HG03097 (cell line): ENCODE data around the gene URB2.

ENCODE experiments used
- ATAC-seq: cut with Tn5 transposase; IDR thresholded peaks from one replicate; pipeline ENCODE4 v1.9.1; 2021; ENCODE audit not compliant: unreplicated experiment, low FRiP score

The URB2 gene

DNA sequence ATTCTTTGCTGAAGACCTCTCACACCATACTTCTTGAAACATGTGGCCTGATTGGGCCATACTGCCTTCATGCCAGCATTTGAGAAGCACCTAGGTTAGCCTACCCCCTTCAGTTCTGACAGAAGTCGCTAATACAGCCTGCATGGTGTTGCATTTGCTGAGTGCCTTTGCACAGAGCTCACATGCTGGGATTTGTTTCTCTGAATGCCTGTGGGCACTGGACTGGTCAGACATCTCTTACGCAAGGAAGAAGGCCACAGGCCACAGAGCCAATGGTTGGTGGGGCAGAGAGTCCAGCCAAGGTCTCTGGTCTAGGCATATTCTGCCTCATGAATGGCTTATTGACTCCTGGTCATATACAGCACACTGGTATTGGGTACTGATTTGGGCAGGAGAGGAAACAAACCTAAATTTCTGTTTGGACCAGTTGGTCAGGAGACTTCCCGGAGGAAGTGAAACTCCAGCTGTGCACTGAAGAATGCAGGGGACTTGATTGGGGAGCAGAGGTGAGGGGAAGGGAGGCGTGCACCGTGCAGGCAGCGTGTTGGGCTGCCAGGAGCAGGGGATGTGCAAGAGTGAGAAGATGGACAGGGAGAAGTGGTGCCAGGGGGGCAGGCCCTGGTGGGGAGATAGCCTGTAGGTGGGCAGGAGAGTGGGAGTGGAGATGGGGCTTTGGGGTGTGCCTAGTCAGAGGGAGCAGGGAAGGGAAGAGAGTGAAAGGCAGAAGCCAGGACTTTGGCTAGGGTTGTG, 18.1 kb downstream of the URB2 start:
- ATAC-seq = no peak

DNA sequence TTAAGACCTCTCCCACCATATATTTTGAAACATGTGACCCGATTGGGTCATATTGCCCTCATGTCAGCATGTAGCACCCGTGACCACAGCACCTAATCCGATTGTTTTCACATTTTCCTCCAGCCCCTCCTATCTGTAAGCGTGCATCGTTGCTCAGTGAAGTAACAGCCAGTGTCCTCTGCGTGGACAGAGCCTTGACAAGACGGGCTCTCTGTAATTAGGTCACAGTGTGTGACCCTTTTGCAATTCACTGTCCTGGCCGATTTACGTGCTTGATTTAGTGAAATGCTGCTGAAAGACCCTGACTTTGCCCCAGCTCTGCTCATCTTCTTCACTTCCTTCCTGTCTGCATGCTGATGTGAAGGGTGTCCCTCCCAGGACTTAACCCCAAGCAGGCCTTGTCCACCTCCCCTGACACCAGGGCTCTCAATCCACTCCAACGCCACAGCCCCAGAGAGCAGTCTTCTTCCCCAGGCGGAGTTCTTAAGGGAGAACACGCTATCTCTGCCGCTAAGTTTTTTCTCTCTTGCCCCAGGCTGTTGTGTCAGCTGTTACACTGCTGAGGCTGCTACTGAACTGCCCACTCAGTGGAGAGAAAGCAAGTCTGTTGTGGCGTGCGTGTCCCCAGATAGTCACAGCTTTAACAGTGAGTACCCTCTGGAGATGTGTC, 19.4 kb downstream of the URB2 start:
- ATAC-seq = no peak

DNA sequence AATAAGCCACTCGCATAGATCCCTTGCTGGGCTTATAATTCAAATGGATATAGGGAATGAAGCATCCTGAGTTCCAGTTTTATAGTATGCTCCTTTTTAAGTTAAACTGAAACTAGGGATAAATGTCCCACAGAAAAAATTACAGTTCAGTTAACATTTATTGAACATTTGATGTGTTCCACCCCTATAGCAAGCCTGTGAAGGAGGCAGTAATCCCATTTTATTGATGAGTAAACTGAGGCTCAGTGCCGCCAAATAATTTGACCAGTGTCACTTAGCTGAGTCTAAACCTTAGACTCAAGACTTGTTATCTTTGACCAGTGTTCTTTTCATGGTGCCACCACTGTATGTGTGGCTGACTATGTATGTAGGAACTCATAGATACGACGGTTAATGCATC, 22.4 kb downstream of the URB2 start:
- ATAC-seq = no peak

DNA sequence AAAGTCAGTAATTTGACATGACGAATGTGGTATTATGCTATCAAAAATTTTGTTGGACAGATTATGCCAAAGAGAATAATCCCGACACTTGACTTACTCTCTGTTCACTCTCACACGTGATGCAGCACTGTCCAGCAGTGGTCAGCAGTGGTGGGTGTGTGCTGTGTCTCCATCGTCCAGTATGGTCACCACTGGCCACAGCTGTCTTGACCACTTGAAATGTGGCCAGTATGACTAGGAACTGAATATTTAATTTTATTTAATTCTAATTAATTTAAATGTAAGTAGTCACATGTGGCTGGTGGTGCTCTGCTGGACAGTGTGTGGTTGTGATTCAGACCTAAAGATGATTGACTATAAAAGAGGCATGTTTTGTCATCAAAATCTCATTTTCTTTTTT, 24.0 kb downstream of the URB2 start:
- no peak for ATAC-seq

DNA sequence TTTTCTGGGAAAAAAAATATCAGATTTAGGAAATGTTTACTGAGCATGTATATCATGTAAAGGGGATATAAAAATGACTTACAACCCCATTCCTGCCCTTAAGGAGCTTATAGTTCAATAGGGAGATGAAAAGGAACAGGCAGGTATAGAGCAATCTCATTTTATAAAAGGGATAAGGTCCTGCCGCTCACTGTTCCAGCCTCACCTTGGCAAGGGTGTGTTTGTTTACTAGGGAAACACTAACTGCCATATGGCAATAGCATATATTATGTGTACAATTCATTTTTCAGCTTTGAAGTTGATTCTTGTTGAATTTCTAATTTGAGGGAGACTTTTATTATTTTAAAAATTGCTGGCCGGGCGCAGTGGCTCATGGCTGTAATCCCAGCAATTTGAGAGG, 25.5 kb downstream of the URB2 start:
- ATAC-seq = no peak

DNA sequence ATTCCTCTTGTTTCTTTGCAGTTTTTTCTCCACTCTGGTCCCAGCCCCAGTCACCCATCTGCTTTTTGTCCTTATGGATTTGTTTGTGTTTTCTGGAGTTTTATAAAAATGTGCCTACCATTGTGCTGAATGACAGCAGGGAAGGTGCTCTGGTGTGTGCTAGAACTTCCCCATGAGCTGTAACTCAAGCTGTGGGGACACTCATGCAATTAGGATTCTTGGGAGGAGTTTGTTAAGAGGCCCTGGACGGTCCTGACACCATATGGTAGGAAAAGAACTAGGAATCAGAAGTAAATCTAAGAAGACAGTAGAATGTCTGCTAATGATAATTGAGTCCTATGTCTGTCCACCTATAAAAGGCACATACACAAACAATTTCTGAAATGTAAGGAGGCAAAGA, 27.4 kb downstream of the URB2 start:
- no peak for ATAC-seq

DNA sequence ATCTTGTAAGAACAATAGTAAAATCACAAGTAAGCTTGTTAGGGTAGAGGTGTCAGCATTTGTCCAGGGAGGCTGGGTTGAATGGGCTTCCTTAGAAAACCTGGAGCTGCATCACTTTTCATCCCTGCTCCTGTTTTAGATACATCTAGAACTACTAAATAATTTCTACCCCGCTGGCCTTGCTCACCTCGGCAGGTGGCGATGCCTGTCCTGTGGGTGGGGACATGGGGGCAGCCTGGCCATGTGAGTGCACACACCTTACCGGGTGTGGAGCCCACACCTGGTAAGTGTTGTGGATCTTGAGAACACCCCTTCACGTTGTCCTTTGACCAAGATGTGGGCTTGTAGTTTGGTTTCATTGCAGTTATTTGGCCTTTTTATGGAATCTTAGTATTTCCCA, 29.7 kb downstream of the URB2 start:
- no peak for ATAC-seq

DNA sequence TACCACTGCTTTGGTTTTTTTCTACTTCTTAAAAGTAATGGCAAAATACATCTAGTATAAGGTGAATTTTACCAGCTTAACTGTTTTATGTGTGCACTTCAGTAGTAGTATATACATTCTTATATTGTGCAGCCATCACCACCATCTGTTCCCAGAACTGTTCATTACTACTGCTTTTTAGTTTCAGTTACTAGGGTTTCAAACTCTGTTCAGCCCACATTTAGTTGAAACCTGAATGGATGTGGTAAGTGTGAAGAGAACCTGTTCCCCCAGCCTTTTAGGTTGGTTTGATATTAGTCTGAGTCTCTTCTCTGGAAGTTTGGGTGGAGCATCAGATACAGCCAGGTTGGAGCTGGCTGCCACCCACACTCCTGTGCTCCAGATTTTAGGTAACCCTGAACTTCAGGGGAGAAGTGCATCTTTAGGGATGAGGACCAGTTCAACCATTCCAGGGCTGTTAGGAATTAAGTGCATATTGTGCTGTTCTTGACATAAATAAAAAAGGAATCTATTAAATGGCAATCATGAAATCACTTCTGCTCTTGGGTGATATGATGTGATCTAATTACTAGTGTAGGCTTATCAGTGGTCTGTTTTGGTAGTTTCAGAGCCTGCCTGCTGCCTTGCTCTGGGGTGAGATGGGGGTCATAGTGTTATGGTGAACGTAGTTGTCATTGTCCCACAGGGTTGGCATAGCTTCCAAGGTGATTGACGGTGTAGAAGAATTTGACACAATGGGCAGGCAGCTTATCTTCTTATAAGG, 32.1 kb downstream of the URB2 start:
- no peak for ATAC-seq

DNA sequence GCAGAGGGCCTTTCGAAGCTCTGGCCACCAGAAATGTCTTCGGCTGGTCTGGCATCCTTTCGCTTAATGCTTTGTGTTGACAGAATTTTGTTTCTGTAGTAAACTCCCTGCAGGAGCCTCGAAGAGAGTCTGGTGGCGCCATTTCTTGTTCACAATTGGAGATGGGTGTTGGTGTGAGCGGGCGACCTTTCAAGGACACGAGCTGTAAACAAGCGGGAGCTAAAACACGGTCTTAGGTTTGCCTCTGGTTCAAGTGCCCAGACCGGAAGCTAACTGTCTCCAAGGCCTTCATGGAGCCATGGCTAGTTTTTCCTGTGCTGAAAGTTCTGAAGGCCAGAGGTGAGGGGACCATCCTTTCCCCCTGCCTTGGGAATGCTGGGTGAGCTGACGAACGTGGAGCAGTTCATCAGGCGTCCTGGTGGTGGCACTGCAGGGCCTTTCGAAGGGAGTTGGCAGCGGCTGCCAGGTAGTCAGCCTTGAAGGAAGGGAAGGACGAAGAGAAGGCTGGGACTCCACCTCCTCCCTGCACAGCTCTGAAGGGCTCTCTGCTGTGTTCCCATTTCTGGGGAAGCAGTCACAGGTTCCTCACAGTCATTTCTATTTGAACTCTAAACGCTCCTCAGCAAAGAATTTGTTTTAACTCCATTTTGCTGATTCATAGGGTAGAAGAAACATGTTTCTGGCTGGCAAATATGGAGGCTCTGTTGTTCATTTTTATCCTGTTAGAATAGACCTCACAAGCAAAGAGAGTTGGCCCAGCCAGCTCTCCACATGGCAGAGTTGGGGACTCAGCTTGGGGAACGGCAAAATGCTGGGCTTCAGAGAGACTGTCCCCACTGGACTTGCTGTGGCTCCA, 35.2 kb downstream of the URB2 start:
- ATAC-seq = peak; percentile 76

DNA sequence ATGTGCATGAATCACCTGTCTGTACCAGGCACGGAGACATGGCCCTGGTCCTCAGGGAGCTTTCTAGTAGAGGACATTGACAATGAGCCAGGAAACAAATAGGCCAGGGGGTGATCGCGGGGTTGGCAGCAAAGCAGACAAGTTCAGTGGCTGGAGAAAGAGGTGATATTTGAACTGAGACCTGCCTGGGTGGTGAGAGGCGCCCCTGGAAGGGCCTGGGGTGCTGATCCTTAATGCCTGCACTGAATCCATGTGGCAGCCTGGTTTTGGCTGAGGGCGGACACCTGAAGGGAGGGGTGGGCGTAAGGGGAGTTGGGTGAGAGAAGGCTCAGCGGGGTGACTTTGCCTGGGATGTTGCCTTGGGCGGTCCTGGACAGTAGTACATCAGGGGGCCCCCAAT, 35.9 kb downstream of the URB2 start:
- no peak for ATAC-seq

DNA sequence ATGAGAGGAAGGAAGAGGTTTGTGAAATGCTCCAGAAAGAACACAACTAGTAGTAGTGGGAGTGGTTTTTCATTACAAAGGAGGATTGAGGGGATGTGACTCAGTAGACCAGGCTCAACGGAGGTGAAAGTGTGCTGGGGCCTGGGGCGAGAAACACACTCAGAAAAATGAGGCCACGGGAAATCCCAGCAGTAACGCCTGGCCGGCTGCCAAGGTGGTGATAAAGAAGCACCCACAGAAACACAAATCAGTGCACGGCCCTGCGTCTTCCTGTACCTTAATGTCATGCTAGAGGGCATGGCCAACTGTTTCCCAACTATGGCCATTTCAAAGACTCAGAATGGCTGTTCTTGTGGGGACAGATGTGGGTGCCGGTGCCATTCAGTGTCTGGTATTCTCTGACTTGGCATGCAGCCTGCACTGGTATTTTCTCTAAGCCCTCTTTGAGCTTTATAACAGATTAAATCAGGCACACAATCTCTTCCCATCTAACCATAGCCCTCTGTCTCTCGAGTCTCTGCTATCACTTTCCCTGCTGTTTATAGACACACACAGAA, 38.2 kb downstream of the URB2 start:
- ATAC-seq = no peak

DNA sequence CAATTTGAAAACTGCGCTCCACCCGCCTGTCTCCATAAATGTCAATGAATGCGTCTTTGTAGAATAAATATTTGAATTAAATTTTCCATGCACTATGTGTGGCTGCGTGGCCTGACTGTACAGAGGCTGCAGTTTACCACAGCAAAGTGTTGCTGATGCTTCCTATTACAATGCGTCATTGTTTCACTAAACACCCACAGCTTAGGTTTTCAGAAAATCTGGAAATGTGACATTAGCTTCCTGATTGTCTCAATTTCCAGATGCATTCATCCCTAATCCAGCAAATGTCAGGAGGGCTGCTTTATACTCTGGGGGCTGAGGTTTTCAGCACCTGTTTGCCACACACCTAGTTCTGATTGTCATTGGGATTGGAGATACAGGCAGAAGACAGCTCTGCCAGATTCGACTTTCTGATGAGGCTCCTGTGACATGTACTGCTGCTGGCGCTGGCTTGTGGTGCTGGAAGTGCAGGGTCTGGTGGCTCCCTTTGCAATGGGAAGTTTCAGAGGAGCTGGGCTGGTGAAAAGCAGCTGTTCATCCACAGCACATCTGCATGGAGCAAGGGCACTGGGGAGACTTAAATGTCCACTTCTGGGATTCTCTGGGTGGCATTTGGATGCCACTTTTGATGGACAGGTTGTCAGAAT, 40.0 kb downstream of the URB2 start:
- ATAC-seq = no peak

DNA sequence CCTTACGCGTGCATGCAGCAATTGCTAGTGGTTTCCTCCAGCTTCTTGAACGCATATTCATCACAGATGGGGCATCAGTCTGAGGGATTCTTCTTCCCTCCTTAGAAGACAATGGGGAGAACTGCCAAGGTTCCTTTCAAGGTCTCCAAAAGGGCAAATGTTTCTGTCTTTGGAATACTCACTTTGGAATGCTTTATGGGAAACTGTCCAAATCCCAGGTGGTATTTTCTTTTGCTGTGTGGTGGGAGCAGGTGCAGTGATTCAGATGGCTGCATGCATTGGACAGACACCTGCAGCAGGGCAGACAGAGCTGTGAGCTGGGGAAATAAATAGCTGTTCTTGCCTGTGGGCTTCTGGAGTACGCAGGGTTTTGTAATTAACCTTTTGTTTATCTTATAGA, 40.5 kb downstream of the URB2 start:
- ATAC-seq = no peak

DNA sequence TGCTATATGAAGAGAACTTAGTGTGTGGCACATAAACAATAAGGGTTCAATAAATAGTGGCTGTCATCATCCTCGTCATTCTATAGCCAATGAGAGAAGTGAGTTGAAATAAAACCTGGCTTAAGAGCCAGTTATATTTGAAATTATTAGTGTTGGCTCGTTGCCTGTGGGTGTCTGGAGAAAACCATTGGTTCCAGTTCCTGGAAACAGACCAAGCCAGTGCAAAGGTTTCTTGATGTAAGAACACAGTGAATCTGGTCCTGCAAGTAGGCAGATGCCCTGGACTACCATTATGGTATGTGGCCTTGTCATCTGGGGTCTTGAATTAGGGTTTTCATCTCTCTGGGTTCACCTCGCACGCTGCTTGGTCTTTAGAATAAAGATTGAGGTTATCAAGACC, 43.3 kb downstream of the URB2 start:
- no peak for ATAC-seq

DNA sequence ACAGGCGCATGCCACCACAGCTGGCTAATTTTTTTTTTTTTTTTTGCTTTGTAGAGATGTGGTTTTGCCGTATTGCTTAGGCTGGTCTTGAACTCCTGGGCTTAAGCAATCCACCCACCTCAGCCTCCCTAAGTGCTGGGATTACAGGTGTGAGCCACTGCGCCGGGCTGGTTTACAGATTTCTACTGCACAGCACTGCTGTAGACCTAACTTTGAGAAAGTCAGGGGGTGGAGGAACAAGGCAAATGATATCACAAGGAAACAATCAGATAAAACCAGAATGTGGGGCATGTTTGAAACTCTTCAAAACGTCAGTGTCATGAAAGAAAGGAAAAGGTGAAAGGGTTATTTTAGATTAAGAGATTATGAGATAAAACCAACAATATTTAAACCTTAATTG, 45.3 kb downstream of the URB2 start:
- ATAC-seq = no peak

DNA sequence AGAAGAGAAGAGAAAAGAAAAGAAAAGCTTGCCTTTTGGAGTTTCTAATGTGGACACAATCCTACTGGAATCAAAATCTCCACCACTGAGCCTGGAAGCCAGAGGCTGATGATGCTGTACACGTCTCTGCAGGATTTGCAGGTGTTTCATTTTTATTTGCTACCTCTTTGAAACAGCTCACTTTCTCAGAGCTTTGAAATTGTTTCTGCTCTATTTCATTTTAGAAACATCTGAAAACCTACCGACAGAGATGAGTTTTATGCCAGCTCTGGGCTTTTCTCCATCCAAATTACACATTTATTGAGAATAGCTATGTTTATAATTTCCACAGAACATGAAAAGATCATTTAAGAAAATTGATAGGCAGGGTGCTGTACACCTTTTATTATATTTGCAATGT, 46.2 kb downstream of the URB2 start:
- ATAC-seq = no peak

DNA sequence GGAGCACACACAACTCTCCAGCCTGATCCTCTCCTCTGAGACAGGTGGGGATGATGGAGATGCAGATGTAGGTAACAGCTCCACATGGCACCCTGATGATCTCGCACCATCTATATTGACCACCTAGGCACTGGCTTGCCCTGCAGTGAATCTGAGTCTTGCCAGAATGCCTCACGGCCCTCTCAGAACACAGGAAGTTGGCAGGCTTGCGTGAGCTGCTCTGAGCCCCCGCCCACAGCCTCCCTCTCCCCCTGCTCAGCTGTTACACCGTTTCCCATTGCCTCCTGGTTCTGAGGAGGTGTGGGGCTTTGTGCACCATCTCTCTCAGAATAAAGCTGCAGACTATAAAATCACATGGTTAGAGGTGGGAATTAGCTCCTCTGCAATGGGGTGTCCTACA, 48.0 kb downstream of the URB2 start:
- no peak for ATAC-seq

DNA sequence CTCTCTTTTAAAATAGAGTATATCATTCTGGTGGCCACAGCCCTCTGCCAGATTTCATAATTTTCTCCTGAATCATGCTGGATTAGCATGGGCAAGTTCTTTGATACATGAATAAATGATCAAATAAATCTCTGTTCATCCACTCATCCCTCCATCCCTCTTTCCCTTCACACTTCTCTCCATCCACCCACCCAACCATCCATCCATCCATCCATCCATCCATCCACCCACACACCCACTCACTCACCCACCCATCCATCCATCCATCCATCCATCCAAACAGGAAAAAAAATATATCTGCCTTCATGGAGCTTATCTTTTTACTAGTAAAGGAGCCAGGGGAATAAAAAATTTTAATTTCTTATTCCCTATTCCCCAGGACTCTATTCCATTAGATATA, 49.3 kb downstream of the URB2 start:
- no peak for ATAC-seq

DNA sequence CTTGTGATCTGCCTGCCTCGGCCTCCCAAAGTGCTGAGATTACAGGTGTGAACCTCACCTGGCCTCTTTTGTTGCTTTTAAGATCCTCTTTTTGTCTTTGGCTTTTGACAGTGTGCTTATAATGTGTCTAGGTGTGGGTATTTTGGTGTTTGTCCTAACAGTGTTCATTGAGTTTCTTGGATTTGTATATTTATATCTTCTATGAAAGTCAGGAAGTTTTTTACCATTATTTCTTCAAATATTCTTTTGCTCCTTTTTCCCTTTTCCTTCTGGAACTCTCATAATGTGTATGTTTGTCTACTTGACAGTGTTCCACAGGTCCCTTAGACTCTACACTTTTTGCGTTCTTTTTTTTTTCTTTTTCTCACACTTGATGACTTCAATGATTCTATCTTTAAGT, 59.1 kb downstream of the URB2 start:
- no peak for ATAC-seq

DNA sequence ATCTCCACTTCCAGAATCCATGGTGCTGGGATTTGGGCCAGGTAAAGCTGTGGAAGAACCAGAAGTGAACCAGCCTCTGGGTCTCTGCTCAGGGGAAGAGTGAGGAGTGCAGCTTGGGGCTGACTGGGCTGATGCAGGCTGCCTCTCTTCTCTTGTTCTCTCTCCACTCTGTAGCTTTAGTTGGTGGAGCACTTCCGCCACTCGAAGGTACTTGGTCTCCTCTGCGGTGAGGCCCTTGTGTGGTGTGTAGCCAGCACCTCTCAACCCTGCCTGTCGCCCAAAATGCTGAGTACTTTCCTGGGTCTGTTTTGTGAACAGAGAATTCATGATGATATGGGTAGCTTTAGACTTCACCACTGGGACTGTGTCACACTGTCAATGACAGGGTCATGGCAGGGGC, 63.2 kb downstream of the URB2 start:
- ATAC-seq = no peak
